CD4-positive, alpha-beta T cell (primary cell): Measurements from ENCODE around the gene CDK8. TPM values are rescaled to one million over a fixed set of nuclear protein-coding genes. Genes with fewer than 3 reads are reported as not detected.
"Not testable (repeated sequence)": the region's sequence is repeated elsewhere in the genome, so short reads cannot be mapped to it uniquely, and the experiment has no call there.

Experiments
- ATAC-seq: fragments of 200-7000 bp; cut with Tn5 transposase; one replicate; pipeline ENCODE4 v1.10.0; 2022; ENCODE audit warnings: mild to moderate bottlenecking; ENCODE audit not compliant: poor library complexity
- CTCF ChIA-PET: fragments of 350-600 bp; sonication (Branson Sonifier 250); formaldehyde crosslinking; loops from one replicate; lab custom pipeline; 2021; ENCODE audit warnings: antibody characterized with exemption, inconsistent platforms; lab: Charles Lee
- POLR2A ChIA-PET: fragments of 350-600 bp; sonication (Branson Sonifier 250); formaldehyde crosslinking; loops from one replicate; lab custom pipeline; 2021; ENCODE audit warnings: antibody characterized with exemption, inconsistent platforms; lab: Charles Lee
- DNase-seq, 14 experiments: peaks; one replicate each; pipeline ENCODE4 v3.0.0-alpha.2; 2013 to 2020; ENCODE audit warnings: mixed read lengths in 2 of 14
- H3K27ac ChIP-seq, 2 donors: one replicate each; pipeline versions ENCODE4 v1.5.1 to v1.7.0; 2013; ENCODE audit warnings: low read length in 2 of 2, low read depth in 1 of 2, mild to moderate bottlenecking in 1 of 2
- H3K27me3 ChIP-seq, 2 experiments: 1 replicate in 1 of 2; 2 replicates in 1 of 2; pipeline versions ENCODE4 v1.6.1 to v1.7.0; 2013; ENCODE audit warnings: low read length in 2 of 2, control low read depth in 1 of 2, mild to moderate bottlenecking in 1 of 2, moderate library complexity in 1 of 2; ENCODE audit not compliant: insufficient read depth in 2 of 2, control insufficient read depth in 1 of 2
- H3K36me3 ChIP-seq: one replicate; pipeline ENCODE4 v1.6.1; 2013; ENCODE audit warnings: low read length, control low read depth; ENCODE audit not compliant: insufficient read depth
- H3K4me1 ChIP-seq: one replicate; pipeline ENCODE4 v1.6.1; 2013; ENCODE audit warnings: low read length, control low read depth; ENCODE audit not compliant: insufficient read depth
- H3K4me3 ChIP-seq: one replicate; pipeline ENCODE4 v1.5.1; 2013; ENCODE audit warnings: mild to moderate bottlenecking, low read length, moderate library complexity
- H3K9me3 ChIP-seq, 2 experiments: 1 replicate in 1 of 2; 2 replicates in 1 of 2; pipeline versions ENCODE4 v1.6.1 to v1.7.0; 2013; ENCODE audit warnings: low read length in 2 of 2, mild to moderate bottlenecking in 2 of 2, control low read depth in 1 of 2, moderate library complexity in 1 of 2; ENCODE audit not compliant: control insufficient read depth in 1 of 2, insufficient read depth in 1 of 2
- H3K27ac Mint-ChIP-seq: one replicate; pipeline ENCODE4 v1.8.0; 2020; ENCODE audit warnings: mixed read lengths
- H3K27me3 Mint-ChIP-seq: one replicate; pipeline ENCODE4 v1.8.0; 2021; ENCODE audit warnings: mixed read lengths
- H3K36me3 Mint-ChIP-seq: one replicate; pipeline ENCODE4 v1.8.0; 2021; ENCODE audit warnings: low read depth, mixed read lengths
- H3K4me1 Mint-ChIP-seq: one replicate; pipeline ENCODE4 v1.8.0; 2021; ENCODE audit warnings: low read depth, mixed read lengths
- H3K4me3 Mint-ChIP-seq: one replicate; pipeline ENCODE4 v1.8.0; 2020; ENCODE audit warnings: mild to moderate bottlenecking, mixed read lengths
- H3K9me3 Mint-ChIP-seq: one replicate; pipeline ENCODE4 v1.8.0; 2020; ENCODE audit warnings: mixed read lengths
- CTCF ChIP-seq: fragments of 200-600 bp; IDR thresholded peaks from one replicate; pipeline ENCODE4 v1.8.0; 2022; ENCODE audit warnings: antibody characterized with exemption, mild to moderate bottlenecking
- intact Hi-C, 2 experiments: fragments of 100-400 bp; cut with DNase I in 1 of 2; cut with micrococcal nuclease in 1 of 2; formaldehyde crosslinking; loops; one replicate each; pipeline versions ENCODE4 v1.15.1 to v1.9.0; 2023 to 2025; cut with DNase I, micrococcal nuclease
- total RNA-seq, 174 experiments: library from RNA in 2 of 174; stranded (reverse) in 2 of 174; gene quantifications; one replicate each; pipeline ENCODE4 v1.2.3 and lab custom pipeline; 2021 to 2026

The CDK8 gene
- total RNA-seq, 2 experiments from 2014 or later, result 6.0 to 6.7 TPM

- ChIA-PET CTCF (no interaction called here), POLR2A (no interaction called here)
- intact Hi-C loops, result no loop called here
- Histone ChIP-seq H3K27ac (no peak overlapping the region), H3K27me3 (peaks cover 0 to 7% of the 10 kb centered on the region in 2 experiments), H3K4me3 (no peak overlapping the region), H3K36me3 (no peaks in the 10 kb centered on the region), H3K4me1 (no peaks in the 10 kb centered on the region), H3K9me3 (peaks cover 0 to 8% of the 10 kb centered on the region in 2 experiments)
- H3K27ac Mint-ChIP-seq, result no peak overlapping the region
- no peaks in the 10 kb centered on the region for H3K36me3 Mint-ChIP-seq
- ATAC-seq (no peak), DNase-seq (no peak)
- no peaks in the 10 kb centered on the region for H3K4me1 Mint-ChIP-seq
- H3K4me3 Mint-ChIP-seq, result no peak overlapping the region
- H3K27me3 Mint-ChIP-seq, result peaks cover 3% of the 10 kb centered on the region
- TF ChIP-seq CTCF, result no peak
- peaks cover 2% of the 10 kb centered on the region for H3K9me3 Mint-ChIP-seq
Measured at GRCh38 chr13:26247011-26247410, 6.9 kb upstream of the CDK8 start.

- Mint-ChIP-seq H3K4me1 (no peaks in the 10 kb centered on the region), H3K4me3 (no peak overlapping the region), H3K9me3 (no peaks in the 10 kb centered on the region), H3K27ac (no peak overlapping the region), H3K36me3 (no peaks in the 10 kb centered on the region), H3K27me3 (no peaks in the 10 kb centered on the region)
- Histone ChIP-seq H3K36me3 (no peaks in the 10 kb centered on the region), H3K4me3 (no peak overlapping the region), H3K27me3 (peaks cover 0 to under 1% of the 10 kb centered on the region in 2 experiments), H3K9me3 (peaks cover 0 to 2% of the 10 kb centered on the region in 2 experiments), H3K27ac (no peak overlapping the region), H3K4me1 (no peaks in the 10 kb centered on the region)
- no peak for TF ChIP-seq CTCF
- CTCF ChIA-PET, result no interaction called here
- intact Hi-C loops, result no loop called here
- ATAC-seq (no peak), DNase-seq (no peak)
- POLR2A ChIA-PET, result no interaction called here
Measured at GRCh38 chr13:26247608-26248007, 6.3 kb upstream of the CDK8 start.

GRCh38 chr13:26249551-26249950 is 4.4 kb upstream of the CDK8 start:
- peaks cover 6% of the 10 kb centered on the region for H3K36me3 Mint-ChIP-seq
- CTCF ChIA-PET, result no interaction called here

GRCh38 chr13:26252006-26252405 is 1.9 kb upstream of the CDK8 start:
- H3K27me3 Mint-ChIP-seq, H3K36me3 Mint-ChIP-seq, H3K4me3 ChIP-seq, H3K4me3 Mint-ChIP-seq, H3K27me3 ChIP-seq, H3K27ac ChIP-seq, H3K9me3 ChIP-seq, ATAC-seq, H3K9me3 Mint-ChIP-seq, DNase-seq, POLR2A ChIA-PET, H3K27ac Mint-ChIP-seq, H3K36me3 ChIP-seq: not testable (repeated sequence)
- intact Hi-C loops, result loop anchor here in 1 of 2 experiments (5.0 to 10.0 kb wide), 6 partner anchors 230 to 1373 kb away; partner anchors contain the start of genes LNX2, NUP58, POLR1D and RPL21
- H3K4me1 Mint-ChIP-seq, result peaks cover 29% of the 10 kb centered on the region
- peaks cover 12% of the 10 kb centered on the region for H3K4me1 ChIP-seq
- CTCF ChIA-PET, result interaction anchor here (0.6 kb wide), 1 partner anchor 16 kb away, joined by 3 read pairs; no protein-coding TSS in a partner anchor

More at GRCh38 chr13:26249551-26249950, 4.4 kb upstream of the CDK8 start:
- H3K27me3 Mint-ChIP-seq, result no peaks in the 10 kb centered on the region
- Histone ChIP-seq H3K36me3 (no peaks in the 10 kb centered on the region), H3K27ac (no peak overlapping the region), H3K27me3 (no peaks in the 10 kb centered on the region), H3K4me3 (no peak overlapping the region), H3K9me3 (no peaks in the 10 kb centered on the region), H3K4me1 (peaks cover 4% of the 10 kb centered on the region)
- intact Hi-C loops, result no loop called here
- H3K4me1 Mint-ChIP-seq, result peaks cover 9% of the 10 kb centered on the region
- no peak overlapping the region for H3K4me3 Mint-ChIP-seq
- no peak overlapping the region for H3K27ac Mint-ChIP-seq
- no peak for TF ChIP-seq CTCF
- POLR2A ChIA-PET, result no interaction called here
- ATAC-seq (no peak), DNase-seq (no peak)
- H3K9me3 Mint-ChIP-seq, result no peaks in the 10 kb centered on the region
